Panc1 (cell line): ENCODE measurements around the gene TDRD1.

ENCODE experiments used
- POLR2AphosphoS5 ChIP-seq: IDR thresholded peaks from 2 replicates; pipeline ENCODE4 v1.6.1; 2012; ENCODE audit warnings: mild to moderate bottlenecking, low read depth, low read length, moderate library complexity
- TF ChIP-seq, protein P1 (sequence below), 2 experiments: IDR thresholded peaks; 2 replicates each; pipeline ENCODE4 v1.6.1; 2011 to 2012; ENCODE audit warnings: low read depth in 2 of 2, control low read depth in 1 of 2, low read length in 1 of 2, mild to moderate bottlenecking in 1 of 2, moderate library complexity in 1 of 2; ENCODE audit not compliant: insufficient read depth in 1 of 2
- TF ChIP-seq, protein P2 (sequence below): fragments of 450-650 bp; IDR thresholded peaks from 2 replicates; pipeline ENCODE4 v1.5.1; 2017; ENCODE audit warnings: mild to moderate bottlenecking

- TF ChIP-seq, protein P1, sequence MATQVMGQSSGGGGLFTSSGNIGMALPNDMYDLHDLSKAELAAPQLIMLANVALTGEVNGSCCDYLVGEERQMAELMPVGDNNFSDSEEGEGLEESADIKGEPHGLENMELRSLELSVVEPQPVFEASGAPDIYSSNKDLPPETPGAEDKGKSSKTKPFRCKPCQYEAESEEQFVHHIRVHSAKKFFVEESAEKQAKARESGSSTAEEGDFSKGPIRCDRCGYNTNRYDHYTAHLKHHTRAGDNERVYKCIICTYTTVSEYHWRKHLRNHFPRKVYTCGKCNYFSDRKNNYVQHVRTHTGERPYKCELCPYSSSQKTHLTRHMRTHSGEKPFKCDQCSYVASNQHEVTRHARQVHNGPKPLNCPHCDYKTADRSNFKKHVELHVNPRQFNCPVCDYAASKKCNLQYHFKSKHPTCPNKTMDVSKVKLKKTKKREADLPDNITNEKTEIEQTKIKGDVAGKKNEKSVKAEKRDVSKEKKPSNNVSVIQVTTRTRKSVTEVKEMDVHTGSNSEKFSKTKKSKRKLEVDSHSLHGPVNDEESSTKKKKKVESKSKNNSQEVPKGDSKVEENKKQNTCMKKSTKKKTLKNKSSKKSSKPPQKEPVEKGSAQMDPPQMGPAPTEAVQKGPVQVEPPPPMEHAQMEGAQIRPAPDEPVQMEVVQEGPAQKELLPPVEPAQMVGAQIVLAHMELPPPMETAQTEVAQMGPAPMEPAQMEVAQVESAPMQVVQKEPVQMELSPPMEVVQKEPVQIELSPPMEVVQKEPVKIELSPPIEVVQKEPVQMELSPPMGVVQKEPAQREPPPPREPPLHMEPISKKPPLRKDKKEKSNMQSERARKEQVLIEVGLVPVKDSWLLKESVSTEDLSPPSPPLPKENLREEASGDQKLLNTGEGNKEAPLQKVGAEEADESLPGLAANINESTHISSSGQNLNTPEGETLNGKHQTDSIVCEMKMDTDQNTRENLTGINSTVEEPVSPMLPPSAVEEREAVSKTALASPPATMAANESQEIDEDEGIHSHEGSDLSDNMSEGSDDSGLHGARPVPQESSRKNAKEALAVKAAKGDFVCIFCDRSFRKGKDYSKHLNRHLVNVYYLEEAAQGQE (IDR thresholded peaks at IDR 0.05; ENCODE audit: insufficient read depth in 1 of 2, low read depth in 2 of 2, low read length in 1 of 2), result no peak
- TF ChIP-seq, protein P2, sequence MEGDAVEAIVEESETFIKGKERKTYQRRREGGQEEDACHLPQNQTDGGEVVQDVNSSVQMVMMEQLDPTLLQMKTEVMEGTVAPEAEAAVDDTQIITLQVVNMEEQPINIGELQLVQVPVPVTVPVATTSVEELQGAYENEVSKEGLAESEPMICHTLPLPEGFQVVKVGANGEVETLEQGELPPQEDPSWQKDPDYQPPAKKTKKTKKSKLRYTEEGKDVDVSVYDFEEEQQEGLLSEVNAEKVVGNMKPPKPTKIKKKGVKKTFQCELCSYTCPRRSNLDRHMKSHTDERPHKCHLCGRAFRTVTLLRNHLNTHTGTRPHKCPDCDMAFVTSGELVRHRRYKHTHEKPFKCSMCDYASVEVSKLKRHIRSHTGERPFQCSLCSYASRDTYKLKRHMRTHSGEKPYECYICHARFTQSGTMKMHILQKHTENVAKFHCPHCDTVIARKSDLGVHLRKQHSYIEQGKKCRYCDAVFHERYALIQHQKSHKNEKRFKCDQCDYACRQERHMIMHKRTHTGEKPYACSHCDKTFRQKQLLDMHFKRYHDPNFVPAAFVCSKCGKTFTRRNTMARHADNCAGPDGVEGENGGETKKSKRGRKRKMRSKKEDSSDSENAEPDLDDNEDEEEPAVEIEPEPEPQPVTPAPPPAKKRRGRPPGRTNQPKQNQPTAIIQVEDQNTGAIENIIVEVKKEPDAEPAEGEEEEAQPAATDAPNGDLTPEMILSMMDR, result no peak
- TF ChIP-seq POLR2AphosphoS5, result no peak
These were observed 27.7 kb upstream of the TDRD1 start for GRCh38 chr10:114151486-114151885.
